CD4-positive, alpha-beta T cell treated with Interleukin-1 beta for 1 hour (primary cell): ENCODE results near the gene NDUFA8.

Source experiments
- DNase-seq, 2 donors: peaks; one replicate each; pipeline ENCODE4 v3.0.0-alpha.2; 2020 to 2022

The NDUFA8 gene

DNA sequence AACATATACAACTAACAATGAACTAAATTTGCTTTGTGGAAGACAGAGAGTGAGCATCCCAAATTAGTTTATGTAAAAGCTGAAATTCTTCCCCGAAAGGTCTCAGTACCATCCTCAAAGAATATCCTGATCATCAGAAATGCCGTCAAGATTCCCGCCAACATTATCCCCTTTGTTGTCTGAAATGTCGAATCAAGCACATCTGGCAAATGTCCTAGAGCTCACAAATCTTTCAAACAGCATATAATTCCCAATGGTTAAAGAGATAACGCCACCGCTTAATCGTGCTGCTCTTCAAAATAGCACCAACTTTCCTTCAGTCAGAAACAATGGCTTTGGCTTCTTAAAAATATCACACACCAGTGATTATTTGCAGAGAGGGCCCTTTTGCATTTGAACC is 23.9 kb upstream of the NDUFA8 start:
- no peak for DNase-seq

DNA sequence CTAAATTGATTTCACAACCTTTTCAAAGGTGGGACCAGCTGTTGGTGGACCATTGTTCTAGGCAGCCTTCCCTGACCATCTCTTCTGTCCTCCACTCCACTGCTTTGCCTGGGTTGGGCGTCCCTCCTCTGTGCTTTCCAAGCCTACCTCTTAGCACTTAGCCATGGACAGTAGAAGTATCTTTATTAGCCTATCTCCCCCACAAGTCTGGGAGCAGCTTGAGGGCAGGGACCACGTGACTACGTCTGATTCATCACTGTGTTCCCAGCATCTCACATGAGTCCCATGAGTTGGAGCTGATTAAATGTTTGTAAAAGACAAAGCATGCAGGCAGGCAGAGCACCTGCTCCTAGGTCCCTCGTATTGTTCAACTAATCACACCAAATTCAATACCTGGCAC is 21.1 kb upstream of the NDUFA8 start:
- no peak for DNase-seq

DNA sequence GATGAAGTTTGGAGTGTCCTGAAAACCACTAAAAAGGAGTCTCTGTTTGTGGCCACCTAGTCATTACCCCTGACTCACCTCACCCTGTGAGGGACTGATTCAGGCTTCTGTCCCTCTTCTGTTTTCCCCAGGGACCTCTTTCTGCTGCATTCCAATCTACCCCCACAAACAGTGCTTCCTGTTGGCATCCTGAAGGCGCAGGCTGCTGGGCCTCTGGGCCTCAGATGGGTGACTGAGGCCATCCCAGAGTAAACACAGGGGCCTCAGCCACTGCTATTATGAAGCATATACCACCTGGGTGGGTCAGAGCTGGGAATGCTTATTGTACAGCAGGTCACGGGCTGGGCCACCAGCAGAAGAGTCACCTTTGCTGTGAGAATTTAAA is 20.1 kb upstream of the NDUFA8 start:
- DNase-seq = no peak

DNA sequence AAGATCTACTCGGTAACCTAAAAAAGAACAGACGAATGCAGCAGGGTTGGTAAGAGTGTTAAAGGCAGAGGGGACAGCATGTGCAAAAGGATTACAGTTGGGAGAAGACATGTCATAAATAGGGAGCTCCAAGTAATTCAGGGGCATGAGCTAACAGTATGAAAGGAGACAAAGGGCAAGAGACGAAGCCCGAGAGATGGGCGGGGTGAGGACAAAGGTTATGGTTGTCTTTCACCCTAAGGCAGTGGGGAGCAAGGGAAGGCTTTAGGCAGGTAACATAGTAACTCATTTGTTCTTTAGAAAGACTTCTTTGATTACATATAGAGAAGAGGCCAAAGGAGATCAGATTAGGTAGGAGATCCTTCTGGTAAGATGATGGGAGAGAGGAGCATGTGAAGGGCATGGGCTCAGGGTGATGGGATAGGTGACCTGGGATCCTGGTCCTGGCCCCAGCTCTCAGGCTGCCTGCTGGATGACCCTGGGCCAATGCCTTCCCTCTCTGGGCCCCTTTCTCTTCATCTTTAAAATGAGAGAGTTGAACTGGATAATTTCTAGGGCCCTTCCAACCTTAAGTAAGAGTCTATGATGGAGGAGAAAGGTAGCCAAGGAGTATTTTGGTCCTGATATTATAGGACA is 19.6 kb upstream of the NDUFA8 start:
- DNase-seq = no peak

DNA sequence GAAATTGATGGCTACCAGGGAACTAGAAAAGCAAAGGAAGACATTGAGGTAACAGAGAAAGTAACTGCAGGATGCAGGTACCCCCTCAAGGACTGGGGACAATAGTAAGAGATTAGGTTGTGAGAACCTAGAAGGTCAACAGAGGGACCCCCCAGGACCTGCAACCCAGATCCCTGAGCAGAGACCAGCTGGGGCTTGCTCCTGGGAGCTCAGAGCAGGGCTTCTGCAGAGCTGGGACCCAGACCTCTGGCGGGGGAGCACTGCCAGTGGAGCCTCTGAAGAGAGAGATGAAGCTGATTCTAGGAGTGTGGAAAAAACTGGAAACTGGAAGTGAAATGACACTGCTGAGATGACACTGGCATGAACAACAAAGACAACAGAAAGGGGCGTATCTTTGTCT is 17.3 kb upstream of the NDUFA8 start:
- DNase-seq = no peak

DNA sequence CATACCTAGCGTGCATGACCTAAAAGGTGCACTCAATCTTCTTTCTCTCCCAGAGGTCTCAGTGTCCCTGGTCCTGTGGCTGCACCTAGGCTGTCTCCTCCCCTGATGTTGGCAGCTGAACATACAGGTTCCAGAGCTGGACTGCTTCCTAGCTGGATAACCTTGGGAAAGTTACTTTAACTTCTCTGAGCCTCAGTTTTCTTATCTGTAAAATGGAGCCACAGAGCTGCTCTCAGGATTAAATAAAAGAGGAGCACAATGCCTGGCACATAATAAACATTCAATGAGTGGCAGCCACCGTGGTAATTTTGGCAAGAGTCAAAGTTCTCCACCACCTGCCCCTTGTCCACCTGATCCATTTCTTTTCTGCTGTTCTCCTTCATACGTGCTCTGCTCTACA is 14.1 kb upstream of the NDUFA8 start:
- no peak for DNase-seq

DNA sequence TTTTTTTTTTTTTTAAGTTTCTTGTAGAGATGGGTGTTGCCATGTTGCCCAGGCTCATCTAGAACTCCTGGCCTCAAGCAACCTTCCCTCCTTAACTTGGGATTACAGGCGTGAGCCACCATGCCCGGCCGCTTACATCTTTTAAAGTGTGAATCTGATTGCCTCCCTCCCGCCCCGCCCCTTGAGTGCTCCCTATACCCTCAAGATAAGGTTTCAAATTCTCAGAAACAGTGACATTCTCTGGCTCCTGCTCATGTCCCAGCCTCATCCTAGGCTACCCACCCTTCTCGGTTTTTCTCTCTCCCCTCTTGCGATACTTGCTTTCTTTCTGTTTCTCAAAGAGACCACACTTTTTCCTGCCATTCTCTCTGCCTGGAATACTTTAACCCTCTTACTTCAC is 12.6 kb upstream of the NDUFA8 start:
- DNase-seq = no peak

DNA sequence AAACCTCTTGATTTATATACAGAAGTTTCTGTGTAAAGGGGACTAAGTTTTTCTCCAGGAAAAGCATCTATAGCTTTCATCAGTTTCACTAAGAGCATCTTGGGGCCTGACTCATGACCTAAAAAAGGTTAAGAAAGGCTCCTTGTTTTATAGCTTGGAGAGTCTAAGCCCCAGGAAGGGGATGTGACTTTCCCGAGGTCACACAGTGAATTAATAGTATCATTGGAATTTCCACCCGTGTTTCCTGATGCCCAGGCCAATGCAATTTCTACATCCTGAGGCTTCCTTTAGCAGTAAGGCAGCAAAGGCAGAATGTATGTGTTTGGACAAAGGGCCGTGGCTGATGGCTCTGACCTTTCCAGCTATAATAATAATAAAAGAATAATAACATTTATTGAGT is 8.8 kb upstream of the NDUFA8 start:
- no peak for DNase-seq

DNA sequence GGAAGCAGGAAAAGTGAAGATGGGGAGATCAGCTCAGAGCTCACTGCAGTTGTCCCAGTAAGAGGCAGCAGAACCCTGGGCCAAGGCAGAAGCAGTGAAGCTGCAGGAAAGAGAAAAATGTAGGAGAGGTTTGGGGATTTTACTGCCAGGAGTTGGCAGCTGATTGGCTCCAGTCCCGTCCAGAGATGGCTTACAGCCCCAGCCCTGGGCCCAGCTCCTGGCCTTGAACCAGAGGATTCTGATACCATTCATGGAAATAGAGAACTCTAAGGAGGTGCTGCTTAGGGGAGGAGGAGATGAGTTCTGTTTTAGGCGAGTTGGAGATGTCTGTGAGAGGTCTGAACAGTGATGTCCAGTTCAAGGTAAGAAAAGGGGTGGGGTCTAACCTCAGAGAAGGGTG is 4.7 kb upstream of the NDUFA8 start:
- DNase-seq = no peak

DNA sequence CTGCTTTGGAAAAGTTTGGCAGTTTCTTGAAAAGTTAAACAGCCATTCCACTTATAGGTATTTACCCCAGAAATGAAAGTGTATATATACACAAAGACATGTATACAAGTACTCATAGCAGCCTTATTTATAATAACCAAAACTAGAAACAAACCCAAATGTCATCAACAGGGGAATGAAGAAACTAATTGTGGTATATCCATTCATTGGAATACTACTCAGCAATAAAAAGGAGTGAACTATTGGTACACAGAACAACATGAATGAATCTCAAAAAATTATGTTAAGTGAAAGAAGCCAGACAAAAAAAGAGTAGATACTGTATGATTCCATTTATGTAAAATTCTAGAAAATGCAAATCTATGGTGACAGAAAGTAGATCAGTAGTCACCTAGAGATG is 2.8 kb upstream of the NDUFA8 start:
- no peak for DNase-seq

DNA sequence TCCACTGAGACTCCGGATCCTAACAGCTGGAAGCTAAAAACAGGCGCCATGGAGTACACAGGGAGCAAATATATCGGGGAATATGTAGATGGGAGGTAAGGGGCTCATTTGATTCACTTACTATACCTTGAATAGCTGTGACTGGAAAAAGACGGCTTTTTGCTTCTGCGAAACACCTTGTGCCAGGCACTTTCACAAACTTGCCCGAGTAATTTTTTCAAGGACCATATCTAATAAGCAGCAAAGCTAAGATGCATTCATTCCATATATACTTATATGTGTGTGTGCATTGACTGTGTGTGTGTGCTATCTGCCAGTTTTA is 307 bp upstream of the NDUFA8 start:
- DNase-seq = no peak

DNA sequence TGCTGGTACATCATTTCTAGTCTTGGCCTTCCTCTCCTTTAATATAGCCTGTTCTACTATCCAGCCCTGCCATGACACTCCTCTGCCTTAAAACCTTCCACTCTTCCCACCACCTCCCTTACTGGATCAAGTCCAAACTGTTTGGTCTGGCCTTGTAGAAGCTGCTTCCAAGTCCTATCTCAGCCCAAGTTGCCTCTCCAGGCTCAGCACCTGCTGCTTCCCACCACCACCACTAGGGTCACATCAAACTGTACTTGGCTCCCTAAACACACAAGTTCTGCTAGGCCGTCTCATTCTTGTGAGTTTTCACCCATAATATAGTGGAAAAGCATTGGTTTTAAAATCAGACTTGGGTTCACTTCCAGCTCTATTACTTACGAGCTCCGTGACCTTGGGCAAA is 1.4 kb downstream of the NDUFA8 start:
- peak; percentile 23 to 32 for DNase-seq

DNA sequence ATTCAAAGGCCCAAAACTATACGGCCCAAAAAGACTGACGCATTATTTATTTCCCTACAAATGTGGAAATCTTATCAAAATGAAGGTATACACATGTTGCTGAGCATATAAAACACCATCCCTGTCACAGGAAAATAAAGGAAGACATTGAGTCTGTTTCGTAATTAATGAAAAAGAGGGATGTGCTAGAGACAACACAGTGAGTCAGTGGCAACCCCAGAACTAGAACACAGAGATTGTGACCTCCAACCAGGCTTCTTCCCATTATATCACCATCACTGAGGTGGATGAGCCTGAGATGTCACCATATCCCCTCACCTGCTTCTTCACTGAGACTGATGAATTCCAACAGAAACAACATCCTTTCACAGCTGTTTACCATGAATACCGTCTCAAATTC is 3.8 kb downstream of the NDUFA8 start:
- DNase-seq = no peak

DNA sequence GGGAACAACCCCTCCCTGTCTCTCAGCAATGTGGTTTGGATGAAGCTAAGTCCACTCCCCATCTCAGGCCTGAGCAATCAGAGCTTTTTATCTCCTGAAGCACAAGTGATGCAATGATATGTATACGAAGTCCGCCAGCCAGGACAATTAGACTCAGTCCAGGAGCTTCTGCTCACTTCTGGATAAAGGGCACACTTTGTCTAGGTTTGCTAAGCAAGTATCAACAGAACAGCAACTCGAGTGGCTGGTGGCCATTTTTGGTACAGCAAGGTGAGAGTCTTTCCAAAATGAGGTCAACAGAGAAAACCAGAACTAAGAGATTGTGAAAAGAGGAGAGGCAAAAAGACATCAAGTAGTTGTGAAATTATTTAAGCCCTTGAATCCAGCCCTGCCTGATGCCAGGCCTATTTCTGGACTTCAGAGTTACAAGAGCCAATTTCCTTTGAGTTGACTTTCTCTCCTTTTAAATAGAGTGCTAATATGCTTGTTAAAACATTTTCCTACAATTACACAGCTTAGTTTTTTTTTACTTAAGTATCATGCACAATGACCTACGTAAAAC is 8.2 kb downstream of the NDUFA8 start:
- DNase-seq = no peak

DNA sequence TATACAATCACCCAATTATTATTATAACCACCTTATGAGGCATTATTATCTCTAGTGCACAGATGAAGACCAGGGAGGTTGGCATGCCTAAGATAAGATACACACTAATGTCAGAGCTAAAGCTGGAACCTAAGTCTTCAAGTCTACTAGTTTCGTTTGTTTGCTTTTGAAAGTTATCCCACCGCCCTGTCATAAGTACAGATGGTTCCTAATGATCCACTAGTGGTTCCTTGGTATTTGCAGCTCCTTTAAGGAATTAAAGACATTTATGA is 14.1 kb downstream of the NDUFA8 start:
- DNase-seq = no peak

DNA sequence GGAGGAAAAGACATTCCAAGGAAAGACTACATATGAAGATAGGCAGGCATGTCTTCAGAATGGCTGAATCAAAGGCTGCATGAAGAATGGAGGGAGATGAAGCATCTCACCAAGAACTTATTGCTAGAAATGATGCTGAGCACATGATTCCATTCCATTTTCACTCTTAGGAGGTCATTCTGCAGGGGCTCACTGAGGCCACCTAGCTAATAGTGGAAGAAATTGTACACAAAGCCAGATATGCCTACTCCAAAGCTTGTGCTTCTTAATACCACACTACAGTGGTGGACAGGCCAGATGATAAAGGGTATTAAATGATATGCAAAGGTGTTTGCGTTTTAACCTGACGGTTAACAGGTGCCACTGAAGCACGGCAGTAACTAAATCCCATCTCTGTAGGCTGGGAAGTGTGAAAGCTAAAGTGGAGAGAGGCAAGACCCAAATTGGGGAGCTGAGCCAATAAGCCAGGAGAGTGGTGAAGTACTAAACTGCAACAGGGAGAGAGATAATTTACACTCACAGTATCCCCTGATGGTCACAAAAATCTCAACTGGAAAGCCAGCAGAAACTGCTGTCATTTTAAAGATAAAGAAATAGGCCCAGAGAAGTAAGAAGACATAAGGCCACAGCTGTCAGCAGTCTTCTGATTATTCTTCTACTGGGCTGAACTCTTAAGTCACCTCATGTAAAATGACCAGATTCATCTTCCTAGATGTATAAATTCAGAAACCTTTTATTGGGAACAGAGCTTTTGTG is 14.6 kb downstream of the NDUFA8 start:
- DNase-seq = no peak

DNA sequence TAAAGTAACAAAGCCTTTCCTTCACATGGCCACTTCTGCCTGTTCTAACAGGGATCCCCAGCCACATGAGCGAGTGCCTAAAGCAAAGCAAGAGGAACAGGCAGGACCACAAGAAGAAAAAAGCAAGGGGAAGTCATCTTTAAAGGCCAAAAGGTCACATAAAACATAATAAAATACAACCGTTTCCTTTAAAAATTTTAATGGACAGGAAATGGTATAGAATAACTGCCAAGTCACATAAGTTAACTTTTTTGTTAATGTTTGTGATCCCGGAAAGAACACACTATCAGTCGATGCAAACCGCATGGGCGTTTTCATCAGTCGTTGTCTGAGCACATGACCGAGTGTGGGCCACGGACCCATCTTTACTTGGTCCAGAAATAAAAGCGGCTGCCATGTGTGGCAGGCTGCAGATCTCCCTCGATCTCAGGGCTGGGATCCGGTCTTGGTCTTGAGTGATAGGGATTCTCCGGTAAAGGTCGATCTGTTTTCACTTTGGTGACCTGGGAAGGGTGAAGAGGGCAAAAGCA is 15.6 kb downstream of the NDUFA8 start:
- DNase-seq = no peak

DNA sequence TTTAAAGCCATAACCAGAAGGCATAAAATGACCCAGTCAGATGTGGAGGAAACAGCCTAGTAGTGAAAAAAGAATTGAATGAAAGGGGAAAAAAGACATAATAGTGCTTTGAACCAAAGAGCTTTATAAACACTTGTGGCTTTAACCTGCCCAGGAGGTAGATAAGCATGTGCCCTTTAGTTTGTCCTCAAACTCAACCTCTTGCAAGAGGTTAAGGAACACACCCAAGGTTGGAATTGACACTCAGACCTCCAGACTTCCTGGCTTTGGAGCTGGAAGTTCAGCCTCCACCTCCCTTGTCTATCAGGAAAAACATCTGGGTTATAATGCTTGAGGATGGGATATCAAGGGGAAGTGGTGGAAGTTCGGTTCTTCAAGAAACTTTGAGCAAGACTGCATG is 16.3 kb downstream of the NDUFA8 start:
- no peak for DNase-seq

DNA sequence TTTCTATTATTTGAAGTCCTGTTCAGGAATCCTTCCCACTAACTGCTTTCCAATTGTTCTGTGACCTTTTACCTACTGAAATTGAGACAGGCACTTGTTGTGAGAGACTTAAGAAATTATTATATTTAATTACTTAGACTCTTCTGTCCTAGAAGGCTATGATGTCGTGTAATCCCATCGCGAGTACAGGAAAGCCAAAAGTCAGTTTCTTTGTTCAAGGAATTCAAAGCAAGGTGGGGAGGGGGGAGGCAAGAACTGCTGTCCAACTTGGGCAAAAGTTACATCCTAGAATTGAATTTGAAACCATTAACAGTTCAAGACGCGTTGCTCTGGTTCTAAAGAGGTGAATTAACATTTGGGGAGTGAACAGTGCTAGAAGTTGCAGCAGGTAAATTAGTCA is 17.9 kb downstream of the NDUFA8 start:
- DNase-seq = no peak

DNA sequence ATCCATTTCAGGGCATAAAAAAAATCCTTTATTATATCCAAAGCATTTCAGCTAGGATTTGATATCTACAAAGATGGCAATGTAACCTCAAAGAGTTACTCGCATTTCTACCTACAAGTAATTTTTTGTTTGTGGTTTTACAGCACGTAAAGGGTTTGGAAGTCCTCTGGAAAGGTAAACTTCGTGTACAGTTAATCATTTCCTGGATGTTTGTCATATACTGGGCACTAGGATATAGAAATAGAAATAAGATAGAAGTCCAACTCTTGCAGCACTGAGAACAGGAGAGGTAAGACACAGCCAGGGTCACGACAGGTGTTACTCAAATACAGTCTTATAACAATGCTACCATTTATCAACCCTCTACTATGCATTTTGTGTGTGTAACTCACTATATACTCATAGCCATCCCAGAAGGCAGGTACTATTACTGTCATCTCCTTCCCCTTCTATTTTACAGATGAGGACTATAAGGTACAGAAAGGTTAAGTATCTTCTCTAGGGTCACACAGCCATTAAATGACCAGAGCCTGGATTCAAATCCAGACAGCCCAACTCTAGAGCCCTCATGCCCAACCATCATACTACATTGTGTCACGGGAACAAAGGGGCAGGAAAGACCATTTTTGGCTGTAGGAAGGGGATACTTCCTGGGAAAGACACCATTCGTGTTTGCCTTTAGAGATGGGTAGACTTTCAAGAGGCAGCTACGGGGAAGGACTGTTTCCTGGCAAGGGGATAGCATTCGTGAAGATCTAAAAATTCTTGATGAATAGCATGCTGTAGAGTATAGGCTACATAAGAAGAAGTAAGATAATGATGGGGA is 19.0 kb downstream of the NDUFA8 start:
- DNase-seq = no peak

DNA sequence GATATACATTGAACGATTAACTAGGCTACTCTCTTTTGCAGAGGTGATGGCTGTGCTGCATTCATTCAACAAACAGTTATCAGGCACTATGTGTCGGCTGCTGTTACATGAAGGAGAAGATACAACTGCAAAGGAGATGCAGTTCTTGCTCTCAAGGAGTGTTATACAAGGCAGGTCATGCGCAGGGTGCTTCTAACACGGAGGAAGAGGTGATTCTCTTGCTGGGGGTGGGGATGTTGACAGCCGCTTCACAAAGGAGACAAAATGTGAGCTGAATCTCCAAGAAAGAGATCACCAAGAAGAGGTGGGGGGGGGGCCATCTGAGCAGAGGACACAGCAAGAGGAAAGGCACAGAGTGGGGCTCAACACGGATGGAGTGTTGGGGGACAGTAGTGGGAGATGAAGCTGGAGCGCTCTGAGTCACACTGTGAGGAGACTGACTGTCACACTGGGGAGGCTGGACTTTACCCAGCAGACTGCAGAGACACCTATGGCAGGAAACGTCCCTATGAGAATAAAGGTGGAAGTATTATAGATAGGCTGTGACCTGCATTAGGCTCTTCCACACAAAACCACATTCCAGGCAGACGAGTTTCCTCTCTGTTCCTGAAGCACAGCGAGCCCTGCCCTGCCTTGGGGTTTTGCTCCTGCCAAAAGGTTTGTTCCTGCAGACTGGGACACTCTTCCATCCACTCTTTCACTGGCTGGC is 20.9 kb downstream of the NDUFA8 start:
- no peak for DNase-seq

DNA sequence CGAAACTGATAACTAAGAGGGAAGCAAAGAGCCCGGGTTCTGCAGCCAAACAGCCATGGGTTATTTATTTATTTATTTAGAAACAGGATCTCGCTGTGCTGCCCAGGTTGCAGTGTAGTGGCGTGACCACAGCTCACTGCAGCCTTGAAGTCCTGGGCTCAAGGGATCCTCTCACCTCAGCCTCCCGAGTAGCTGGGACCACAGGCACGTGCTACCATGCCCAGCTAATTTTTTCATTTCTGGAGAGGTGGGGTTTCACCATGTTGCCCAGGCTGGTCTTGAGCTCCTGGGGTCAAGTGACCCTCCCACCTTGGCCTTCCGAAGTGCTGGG is 24.1 kb downstream of the NDUFA8 start:
- no peak for DNase-seq

DNA sequence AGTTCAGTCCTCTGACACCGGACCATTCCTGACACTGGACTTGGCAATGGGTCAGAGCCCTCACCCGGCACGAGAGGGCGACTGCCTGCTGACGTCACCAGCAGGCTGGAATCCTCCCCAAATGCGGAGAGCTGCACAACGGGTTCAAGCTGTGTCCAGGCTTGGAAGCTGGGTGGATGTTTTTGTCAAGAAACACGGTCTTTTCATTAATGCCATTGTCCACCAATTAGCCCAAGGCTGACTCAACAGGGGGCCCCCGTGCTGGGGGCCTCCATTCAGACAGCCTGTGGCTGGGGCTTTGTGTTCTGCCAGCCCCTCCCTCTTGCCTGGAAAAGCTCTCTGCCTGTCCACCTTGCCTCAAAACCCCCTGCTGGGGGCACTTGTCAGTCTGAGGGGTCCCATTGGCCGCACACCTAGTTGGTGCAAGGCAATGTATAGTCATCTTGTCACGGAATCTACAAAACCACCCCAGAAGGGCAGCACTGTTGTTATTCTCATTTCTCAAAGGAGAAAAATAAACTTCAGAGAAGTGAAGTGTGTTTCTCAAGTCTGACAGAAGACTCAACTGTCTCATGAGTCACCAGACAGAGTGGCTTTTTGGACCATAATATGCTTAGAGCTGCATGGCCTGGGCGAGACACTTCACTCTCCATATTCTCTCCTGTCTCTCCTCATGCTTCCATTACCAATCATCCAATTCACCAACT is 24.6 kb downstream of the NDUFA8 start:
- DNase-seq = no peak
